ENCODE measurements around the gene ADAMTS2.

DNA sequence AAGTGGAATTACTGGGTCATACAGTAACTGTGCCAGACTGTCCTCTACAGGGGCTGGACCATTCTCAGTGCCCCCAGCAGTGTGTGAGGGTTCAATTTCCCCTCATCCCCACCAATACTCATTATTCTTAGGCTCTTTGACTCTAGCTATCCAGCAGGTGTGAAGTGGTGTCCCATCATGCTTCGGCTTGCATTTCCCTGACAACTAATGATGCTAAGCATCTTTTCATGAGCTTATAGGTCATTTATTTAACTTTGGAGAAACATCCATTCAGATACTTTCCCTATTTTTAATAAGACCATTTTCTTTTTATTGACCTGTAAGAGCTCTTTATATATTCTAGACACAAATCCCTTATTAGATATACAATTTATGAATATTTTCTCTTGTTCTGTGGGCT is 63.6 kb downstream of the ADAMTS2 start:
- TF ChIP-seq, protein P1, sequence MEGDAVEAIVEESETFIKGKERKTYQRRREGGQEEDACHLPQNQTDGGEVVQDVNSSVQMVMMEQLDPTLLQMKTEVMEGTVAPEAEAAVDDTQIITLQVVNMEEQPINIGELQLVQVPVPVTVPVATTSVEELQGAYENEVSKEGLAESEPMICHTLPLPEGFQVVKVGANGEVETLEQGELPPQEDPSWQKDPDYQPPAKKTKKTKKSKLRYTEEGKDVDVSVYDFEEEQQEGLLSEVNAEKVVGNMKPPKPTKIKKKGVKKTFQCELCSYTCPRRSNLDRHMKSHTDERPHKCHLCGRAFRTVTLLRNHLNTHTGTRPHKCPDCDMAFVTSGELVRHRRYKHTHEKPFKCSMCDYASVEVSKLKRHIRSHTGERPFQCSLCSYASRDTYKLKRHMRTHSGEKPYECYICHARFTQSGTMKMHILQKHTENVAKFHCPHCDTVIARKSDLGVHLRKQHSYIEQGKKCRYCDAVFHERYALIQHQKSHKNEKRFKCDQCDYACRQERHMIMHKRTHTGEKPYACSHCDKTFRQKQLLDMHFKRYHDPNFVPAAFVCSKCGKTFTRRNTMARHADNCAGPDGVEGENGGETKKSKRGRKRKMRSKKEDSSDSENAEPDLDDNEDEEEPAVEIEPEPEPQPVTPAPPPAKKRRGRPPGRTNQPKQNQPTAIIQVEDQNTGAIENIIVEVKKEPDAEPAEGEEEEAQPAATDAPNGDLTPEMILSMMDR (IDR thresholded peaks at IDR 0.05; ENCODE audit: low read length): no peak
- TF ChIP-seq EZH2 (IDR thresholded peaks at IDR 0.05; ENCODE audit: borderline replicate concordance, low read length): no peak

Measured in OCI-LY1 (cell line).